IMR-90 (cell line): ENCODE results near the gene CUBN. TPM values are rescaled to one million over a fixed set of nuclear protein-coding genes. Genes with fewer than 3 reads are reported as not detected.

Source experiments
- ATAC-seq: fragments of 200-7000 bp; cut with Tn5 transposase; 2 replicates; pipeline ENCODE4 v1.9.1; 2020; ENCODE audit warnings: low read depth, mild to moderate bottlenecking, moderate library complexity
- BruUV-seq: library from RNA; stranded (reverse); fragments of 400-500 nt; replicated peaks from 2 replicates; lab custom pipeline; 2021; lab: Mats Ljungman, UMichigan
- CTCF ChIA-PET: fragments of 300-600 bp; formaldehyde crosslinking; extraction: SDS; loops from one replicate; lab custom pipeline; 2021; ENCODE audit warnings: antibody characterized with exemption; lab: Yijun Ruan, JAX
- POLR2A ChIA-PET: fragments of 300-600 bp; sonication (Branson Sonifier 250); formaldehyde crosslinking; loops from one replicate; lab custom pipeline; 2022; ENCODE audit warnings: antibody characterized with exemption; ENCODE audit not compliant: unreplicated experiment; lab: Charles Lee
- DNase-seq: peaks from one replicate; pipeline ENCODE4 v3.0.0; 2013
- H2AFZ ChIP-seq: replicated peaks from 2 replicates; pipeline ENCODE3; 2013; ENCODE audit warnings: low read length, mild to moderate bottlenecking; ENCODE audit not compliant: poor library complexity
- H2AK5ac ChIP-seq: 2 replicates; pipeline ENCODE4 v1.6.1; 2013; ENCODE audit warnings: low read depth, low read length, inconsistent platforms
- H2AK9ac ChIP-seq: replicated peaks from 2 replicates; pipeline ENCODE3; 2013; ENCODE audit warnings: mild to moderate bottlenecking, low read depth, low read length, moderate library complexity; ENCODE audit not compliant: poor library complexity
- H2BK120ac ChIP-seq: 2 replicates; pipeline ENCODE4 v1.6.1; 2013; ENCODE audit warnings: low read depth, low read length, inconsistent platforms
- H2BK15ac ChIP-seq: 3 replicates; pipeline ENCODE4 v1.6.1; 2013; ENCODE audit warnings: low read depth, low read length, inconsistent platforms
- H2BK20ac ChIP-seq: 2 replicates; pipeline ENCODE4 v1.6.1; 2013; ENCODE audit warnings: low read depth, mild to moderate bottlenecking, inconsistent platforms, low read length, moderate library complexity
- H2BK5ac ChIP-seq: 2 replicates; pipeline ENCODE4 v1.6.1; 2013; ENCODE audit warnings: mild to moderate bottlenecking, low read depth, low read length, inconsistent platforms; ENCODE audit not compliant: poor library complexity, severe bottlenecking
- H3K14ac ChIP-seq: replicated peaks from 2 replicates; pipeline ENCODE4 v1.6.1; 2013; ENCODE audit warnings: low read depth, low read length, inconsistent platforms
- H3K18ac ChIP-seq: 2 replicates; pipeline ENCODE4 v1.6.1; 2013; ENCODE audit warnings: low read depth, low read length, control low read depth
- H3K23ac ChIP-seq: 2 replicates; pipeline ENCODE4 v1.6.1; 2013; ENCODE audit warnings: low read depth, low read length, inconsistent platforms
- H3K27ac ChIP-seq: 2 replicates; pipeline ENCODE4 v1.5.1; 2013; ENCODE audit warnings: mild to moderate bottlenecking, control low read depth, low read length; ENCODE audit not compliant: insufficient read depth
- H3K27me3 ChIP-seq: 2 replicates; pipeline ENCODE4 v1.6.1; 2013; ENCODE audit warnings: low read length; ENCODE audit not compliant: control insufficient read depth, insufficient read depth
- H3K36me3 ChIP-seq: 2 replicates; pipeline ENCODE4 v1.6.1; 2013; ENCODE audit warnings: low read length, mixed read lengths; ENCODE audit not compliant: control insufficient read depth, insufficient read depth
- H3K4ac ChIP-seq: 2 replicates; pipeline ENCODE4 v1.6.1; 2013; ENCODE audit warnings: low read depth, low read length, inconsistent platforms
- H3K4me1 ChIP-seq: 2 replicates; pipeline ENCODE4 v1.6.1; 2013; ENCODE audit warnings: low read length, mixed read lengths; ENCODE audit not compliant: control insufficient read depth, insufficient read depth
- H3K4me2 ChIP-seq: 2 replicates; pipeline ENCODE4 v1.6.1; 2013; ENCODE audit warnings: low read depth, mild to moderate bottlenecking, control low read depth, low read length, moderate library complexity
- H3K4me3 ChIP-seq: 2 replicates; pipeline ENCODE4 v1.5.1; 2013; ENCODE audit warnings: low read depth, mild to moderate bottlenecking, control low read depth, low read length, moderate library complexity; ENCODE audit not compliant: insufficient read depth
- H3K56ac ChIP-seq: 2 replicates; pipeline ENCODE4 v1.6.1; 2013; ENCODE audit warnings: low read length, inconsistent platforms; ENCODE audit not compliant: insufficient read depth; ENCODE audit errors: extremely low read depth
- H3K79me1 ChIP-seq, 2 experiments: 2 replicates each; pipeline ENCODE4 v1.6.1; 2013; ENCODE audit warnings: low read length in 2 of 2, inconsistent platforms in 1 of 2, low read depth in 1 of 2
- H3K9ac ChIP-seq: 2 replicates; pipeline ENCODE4 v1.6.1; 2013; ENCODE audit warnings: low read depth, low read length, control low read depth
- H3K9me1 ChIP-seq: 2 replicates; pipeline ENCODE4 v1.6.1; 2013; ENCODE audit warnings: low read length, inconsistent platforms; ENCODE audit not compliant: insufficient read depth
- H3K9me3 ChIP-seq: 2 replicates; pipeline ENCODE4 v1.6.1; 2013; ENCODE audit warnings: low read length; ENCODE audit not compliant: control insufficient read depth, insufficient read depth
- H4K20me1 ChIP-seq: 2 replicates; pipeline ENCODE4 v1.6.1; 2013; ENCODE audit warnings: low read length, inconsistent platforms; ENCODE audit not compliant: insufficient read depth
- H4K5ac ChIP-seq: 2 replicates; pipeline ENCODE4 v1.6.1; 2013; ENCODE audit warnings: mild to moderate bottlenecking, low read depth, low read length, control low read depth
- H4K8ac ChIP-seq, 2 experiments: 2 replicates each; pipeline ENCODE4 v1.6.1; 2013; ENCODE audit warnings: low read depth in 2 of 2, low read length in 2 of 2, control low read depth in 1 of 2, inconsistent platforms in 1 of 2
- H4K91ac ChIP-seq: 2 replicates; pipeline ENCODE4 v1.6.1; 2013; ENCODE audit warnings: low read depth, low read length, inconsistent platforms; ENCODE audit not compliant: insufficient read depth
- BHLHE40 ChIP-seq: fragments of 150-350 bp; IDR thresholded peaks from 2 replicates; pipeline ENCODE4 v1.6.1; 2016; ENCODE audit warnings: mild to moderate bottlenecking, low read depth, low read length
- MAZ ChIP-seq: IDR thresholded peaks from 2 replicates; pipeline ENCODE4 v1.6.1; 2012; ENCODE audit warnings: low read depth, mild to moderate bottlenecking, low read length, improper control_type of control experiment, moderate library complexity, borderline replicate concordance
- MXI1 ChIP-seq: IDR thresholded peaks from 2 replicates; pipeline ENCODE4 v1.6.1; 2012; ENCODE audit warnings: low read depth, mild to moderate bottlenecking, low read length, moderate library complexity, borderline replicate concordance
- NFE2L2 ChIP-seq: fragments of 150-350 bp; IDR thresholded peaks from 2 replicates; pipeline ENCODE4 v1.6.1; 2016; ENCODE audit warnings: low read depth, mild to moderate bottlenecking, low read length
- RAD21 ChIP-seq: IDR thresholded peaks from 2 replicates; pipeline ENCODE4 v1.6.1; 2012; ENCODE audit warnings: low read length, improper control_type of control experiment
- RCOR1 ChIP-seq: IDR thresholded peaks from 2 replicates; pipeline ENCODE4 v1.6.1; 2012; ENCODE audit warnings: mild to moderate bottlenecking, low read length, improper control_type of control experiment; ENCODE audit not compliant: insufficient replicate concordance
- RFX5 ChIP-seq: IDR thresholded peaks from 2 replicates; pipeline ENCODE4 v1.8.0; 2012; ENCODE audit warnings: low read depth, mild to moderate bottlenecking, low read length, moderate library complexity
- WGBS, 2 experiments: methylation state at CpG; one replicate each; pipeline versions ENCODE4 v1.1.5 to v1.1.7; 2013; ENCODE audit warnings: missing lambda C conversion rate in 2 of 2; ENCODE audit not compliant: insufficient read length in 1 of 2; ENCODE audit errors: extremely low coverage in 2 of 2; 5-methylcytosine and 5-hydroxymethylcytosine counted together
- dilution Hi-C: fragments of 300-500 bp; cut with HindIII; formaldehyde crosslinking; loops from one replicate; pipeline ENCODE4 v1.14.3; 2018; ENCODE audit warnings: low sequenced_read_pairs; ENCODE audit not compliant: unreplicated experiment
- in situ Hi-C: fragments of 300-500 bp; cut with MboI; formaldehyde crosslinking; loops from 3 replicates; pipeline ENCODE4 v1.14.3; 2019; ENCODE audit warnings: low sequenced_read_pairs, inconsistent platforms, mixed read lengths
- intact Hi-C: fragments of 100-400 bp; cut with micrococcal nuclease; formaldehyde crosslinking; loops from 2 replicates; pipeline ENCODE4 v1.10.0; 2022
- polyA plus RNA-seq, 3 experiments: library from polyadenylated mRNA; depleted of rRNA; stranded (reverse); fragments of >200 nt; gene quantifications; 2 replicates each; pipeline ENCODE4 v1.2.3, GENCODE V29; 2012; ENCODE audit warnings: low replicate concordance in 1 of 3
- total RNA-seq: library from RNA; depleted of rRNA; stranded (reverse); fragments of >200 nt; gene quantifications from 2 replicates; pipeline ENCODE4 v1.2.3, GENCODE V29; 2012
- TF ChIP-seq, protein P1 (sequence below): fragments of 150-350 bp; IDR thresholded peaks from 2 replicates; pipeline ENCODE4 v1.6.1; 2016; ENCODE audit warnings: low read depth, mild to moderate bottlenecking, low read length, moderate library complexity, borderline replicate concordance

Gene CUBN
- total and polyA plus RNA-seq, 2 of the 4 experiments (the other 2 are of a cell fraction): 0.19 to 0.54 TPM

DNA sequence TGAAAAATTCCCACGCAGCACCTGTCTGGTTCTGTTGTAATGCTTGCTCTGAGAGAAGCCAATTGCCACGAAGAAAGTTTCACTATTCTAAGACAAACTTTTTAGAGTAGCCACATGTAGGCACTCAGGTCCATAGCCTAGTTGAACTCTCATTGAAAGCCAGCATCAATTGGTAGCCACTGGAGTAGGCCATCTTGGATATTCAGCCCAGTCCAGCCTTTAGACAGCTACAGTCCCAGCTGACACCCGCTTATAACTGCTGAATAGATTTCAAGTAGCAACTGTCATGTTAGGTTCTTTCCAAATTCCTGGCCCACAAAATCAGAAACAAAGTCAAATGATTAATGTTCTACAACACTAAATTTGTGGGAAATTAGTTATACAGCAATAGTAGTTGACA, 31.6 kb downstream of the CUBN start:
- intact Hi-C loops: no loop called here
- H3K4me2 ChIP-seq: no peak overlapping the region
- no peak overlapping the region for H3K4ac ChIP-seq
- H3K9me3 ChIP-seq: no peaks in the 10 kb centered on the region
- H2AFZ ChIP-seq: no peak overlapping the region
- H3K4me1 ChIP-seq: no peaks in the 10 kb centered on the region
- no peak overlapping the region for H2BK120ac ChIP-seq
- no peak overlapping the region for H2AK5ac ChIP-seq
- dilution Hi-C loops: no loop called here
- DNase-seq (no peak), ATAC-seq (no peak)
- no peak overlapping the region for H4K8ac ChIP-seq
- H4K91ac ChIP-seq: no peak overlapping the region
- ChIA-PET CTCF (no interaction called here), POLR2A (no interaction called here)
- no peak overlapping the region for H2BK5ac ChIP-seq
- in situ Hi-C loops: no loop called here
- H3K27me3 ChIP-seq: no peaks in the 10 kb centered on the region
- no peak overlapping the region for H3K9ac ChIP-seq
- TF ChIP-seq MAZ: no peak
- no peak for TF ChIP-seq RCOR1
- TF ChIP-seq RAD21: no peak
- TF ChIP-seq RFX5: no peak
- no peak for TF ChIP-seq BHLHE40
- TF ChIP-seq NFE2L2: no peak
- no peak for TF ChIP-seq MXI1
- TF ChIP-seq, protein P1, sequence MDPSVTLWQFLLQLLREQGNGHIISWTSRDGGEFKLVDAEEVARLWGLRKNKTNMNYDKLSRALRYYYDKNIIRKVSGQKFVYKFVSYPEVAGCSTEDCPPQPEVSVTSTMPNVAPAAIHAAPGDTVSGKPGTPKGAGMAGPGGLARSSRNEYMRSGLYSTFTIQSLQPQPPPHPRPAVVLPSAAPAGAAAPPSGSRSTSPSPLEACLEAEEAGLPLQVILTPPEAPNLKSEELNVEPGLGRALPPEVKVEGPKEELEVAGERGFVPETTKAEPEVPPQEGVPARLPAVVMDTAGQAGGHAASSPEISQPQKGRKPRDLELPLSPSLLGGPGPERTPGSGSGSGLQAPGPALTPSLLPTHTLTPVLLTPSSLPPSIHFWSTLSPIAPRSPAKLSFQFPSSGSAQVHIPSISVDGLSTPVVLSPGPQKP: no peak
- H4K5ac ChIP-seq: no peak overlapping the region
- H2BK15ac ChIP-seq: no peak overlapping the region
- no peaks in the 10 kb centered on the region for H3K79me1 ChIP-seq
- no peak overlapping the region for H2BK20ac ChIP-seq
- no peaks in the 10 kb centered on the region for H4K20me1 ChIP-seq
- H3K14ac ChIP-seq: no peak overlapping the region
- no peak overlapping the region for H3K23ac ChIP-seq
- H3K18ac ChIP-seq: no peak overlapping the region
- H3K27ac ChIP-seq: no peak overlapping the region
- H3K9me1 ChIP-seq: no peaks in the 10 kb centered on the region; the same call in 1 of the 2 replicates
- no peak overlapping the region for H3K56ac ChIP-seq
- no TSS peak for BruUV-seq
- H3K36me3 ChIP-seq: no peaks in the 10 kb centered on the region
- no CpG with 5 or more reads among the region's 3 CpGs for WGBS, 2 experiments
- H2AK9ac ChIP-seq: no peak overlapping the region
- no peak overlapping the region for H3K4me3 ChIP-seq
